ENCODE results near the gene LRRC8B.

Gene LRRC8B

DNA sequence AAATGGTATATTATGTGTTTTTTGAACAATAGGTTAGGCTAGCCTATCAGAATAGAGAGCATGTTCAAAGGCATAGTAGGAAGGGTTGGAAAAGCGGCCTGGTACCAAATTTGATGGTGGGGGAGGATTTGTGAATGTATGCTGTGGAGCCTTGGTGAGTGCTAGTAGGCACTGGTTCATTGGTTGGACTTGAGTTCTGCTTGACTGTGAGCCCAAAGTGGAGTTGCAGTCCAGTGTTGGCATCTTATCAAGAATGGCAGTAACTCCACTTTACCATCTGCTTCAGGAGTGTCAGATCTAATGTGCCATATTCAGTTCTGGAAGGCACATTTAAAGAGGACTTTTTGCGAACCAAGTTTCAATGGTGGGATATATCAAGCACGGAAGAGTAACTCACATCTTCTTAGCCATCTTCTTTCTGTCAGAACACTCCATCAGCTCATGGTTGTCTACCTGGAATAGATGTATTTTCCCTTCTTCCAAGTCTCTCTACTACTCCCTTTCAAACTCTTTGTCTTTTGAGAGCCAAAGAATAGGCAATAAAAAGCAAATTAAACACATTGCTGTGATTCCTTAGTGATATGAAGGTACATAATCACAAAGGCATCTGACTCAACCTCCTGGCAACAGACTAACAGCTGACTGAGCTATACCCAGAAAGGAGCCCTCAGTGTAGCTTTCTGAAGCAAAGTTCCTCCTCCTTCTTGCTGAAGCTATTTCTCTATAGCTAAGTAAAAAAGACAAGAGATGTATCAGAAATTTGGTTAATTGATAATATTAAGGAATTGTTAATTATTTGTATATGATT is 21.7 kb downstream of the LRRC8B start:
- no peak for TF ChIP-seq CTCF (IDR thresholded peaks at IDR 0.05; ENCODE audit: low read depth, low read length, missing control alignments)
- no peak for DNase-seq (ENCODE audit: low read depth)
- in situ Hi-C loops (cut with HindIII; ENCODE audit: low sequenced_read_pairs), result no loop called here
- H3K4me3 ChIP-seq (ENCODE audit: low read depth, low read length), result no peak overlapping the region

- no peak for TF ChIP-seq CTCF (IDR thresholded peaks at IDR 0.05; ENCODE audit: low read depth, low read length, missing control alignments)
- in situ Hi-C loops (cut with HindIII; ENCODE audit: low sequenced_read_pairs), result no loop called here
- DNase-seq (ENCODE audit: low read depth), result no peak
- H3K4me3 ChIP-seq (ENCODE audit: low read depth, low read length), result no peak overlapping the region
These were observed 22.4 kb downstream of the LRRC8B start for GRCh38 chr1:89546934-89547562.

DNA sequence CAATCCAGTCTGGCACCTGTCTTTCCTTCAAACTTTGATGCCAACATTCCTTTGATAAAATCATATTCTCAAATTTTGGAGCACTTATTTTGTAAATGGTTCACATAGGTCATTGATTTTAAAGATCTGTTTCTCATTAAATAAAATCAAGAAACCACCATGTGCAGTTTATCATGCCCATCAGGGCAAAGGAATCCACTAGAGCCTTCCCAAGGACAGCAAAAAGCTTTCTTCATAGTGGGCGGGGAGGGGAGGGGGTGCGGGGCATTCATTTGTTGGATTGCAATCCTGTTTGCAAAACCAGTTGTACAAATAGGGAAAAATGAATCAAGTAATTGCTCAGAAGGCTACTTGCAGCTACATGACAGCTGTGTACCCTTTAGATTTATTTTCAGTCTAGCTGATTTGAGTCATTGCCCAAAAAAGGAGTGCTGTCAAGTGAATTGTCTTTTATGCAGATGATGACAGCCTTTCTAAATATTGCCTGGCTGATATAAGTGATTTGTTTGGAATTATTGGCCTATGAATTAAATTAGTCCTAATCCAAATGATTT is 23.0 kb downstream of the LRRC8B start:
- TF ChIP-seq CTCF (IDR thresholded peaks at IDR 0.05; ENCODE audit: low read depth, low read length, missing control alignments), result no peak
- no peak for DNase-seq (ENCODE audit: low read depth)
- H3K4me3 ChIP-seq (ENCODE audit: low read depth, low read length), result no peak overlapping the region
- in situ Hi-C loops (cut with HindIII; ENCODE audit: low sequenced_read_pairs), result no loop called here

- DNase-seq (ENCODE audit: low read depth), result no peak
- no peak overlapping the region for H3K4me3 ChIP-seq (ENCODE audit: low read depth, low read length)
- in situ Hi-C loops (cut with HindIII; ENCODE audit: low sequenced_read_pairs), result no loop called here
- TF ChIP-seq CTCF (IDR thresholded peaks at IDR 0.05; ENCODE audit: low read depth, low read length, missing control alignments), result no peak
These were observed 23.7 kb downstream of the LRRC8B start for GRCh38 chr1:89548122-89548857.

- no peak for TF ChIP-seq CTCF (IDR thresholded peaks at IDR 0.05; ENCODE audit: low read depth, low read length, missing control alignments)
- in situ Hi-C loops (cut with HindIII; ENCODE audit: low sequenced_read_pairs), result no loop called here
- no peak for DNase-seq (ENCODE audit: low read depth)
- H3K4me3 ChIP-seq (ENCODE audit: low read depth, low read length), result no peak overlapping the region
These were observed 26.4 kb downstream of the LRRC8B start for GRCh38 chr1:89550995-89551394.

GRCh38 chr1:89552471-89553081 is 27.9 kb downstream of the LRRC8B start:
- no peak overlapping the region for H3K4me3 ChIP-seq (ENCODE audit: low read depth, low read length)
- no peak for DNase-seq (ENCODE audit: low read depth)
- in situ Hi-C loops (cut with HindIII; ENCODE audit: low sequenced_read_pairs), result no loop called here
- no peak for TF ChIP-seq CTCF (IDR thresholded peaks at IDR 0.05; ENCODE audit: low read depth, low read length, missing control alignments)
